ENCODE results near the gene DDAH1. TPM values are rescaled to one million over a fixed set of nuclear protein-coding genes. Genes with fewer than 3 reads are reported as not detected.

The DDAH1 gene
- polyA plus RNA-seq, 1 donor from 2014 or later = 42.7 TPM

- no peak overlapping the region for H3K27ac ChIP-seq (ENCODE audit: low read length)
- H3K4me3 ChIP-seq (ENCODE audit: low read length) = no peak overlapping the region
- H2AFZ ChIP-seq (ENCODE audit: low read depth, low read length) = no peak overlapping the region
- no peaks in the 10 kb centered on the region for H3K36me3 ChIP-seq (ENCODE audit: insufficient read depth, low read length)
- no peak overlapping the region for H3K4me2 ChIP-seq (ENCODE audit: low read length)
- H4K20me1 ChIP-seq (ENCODE audit: insufficient read depth) = no peaks in the 10 kb centered on the region
- no peaks in the 10 kb centered on the region for H3K27me3 ChIP-seq (ENCODE audit: insufficient read depth, low read depth, low read length)
- H3K79me2 ChIP-seq (replicated peaks; ENCODE audit: insufficient read depth, low read length) = peaks cover 11% of the 10 kb centered on the region
- H3F3A ChIP-seq (ENCODE audit: insufficient read depth, low read length, poor library complexity, severe bottlenecking) = no peaks in the 10 kb centered on the region
- H3K9ac ChIP-seq (ENCODE audit: low read length) = no peak overlapping the region
- H3K9me3 ChIP-seq (ENCODE audit: low read length) = no peaks in the 10 kb centered on the region
- TF ChIP-seq MXI1 (conservative IDR thresholded peaks at IDR 0.05; ENCODE audit: poor library complexity, severe bottlenecking) (no peak), POLR2AphosphoS5 (IDR thresholded peaks at IDR 0.05) (no peak), REST (IDR thresholded peaks at IDR 0.05; ENCODE audit: borderline replicate concordance) (no peak), SMC3 (conservative IDR thresholded peaks at IDR 0.05; ENCODE audit: poor library complexity) (no peak), CTCF (IDR thresholded peaks at IDR 0.05; ENCODE audit: poor library complexity, severe bottlenecking) (no peak), EP300 (conservative IDR thresholded peaks at IDR 0.05; ENCODE audit: poor library complexity, severe bottlenecking) (no peak), EZH2 (IDR thresholded peaks at IDR 0.05; ENCODE audit: borderline replicate concordance, insufficient read depth, low read length, poor library complexity, severe bottlenecking) (no peak), RAD21 (conservative IDR thresholded peaks at IDR 0.05) (no peak), TAF1 (IDR thresholded peaks at IDR 0.05; ENCODE audit: low read depth) (no peak)
- no peaks in the 10 kb centered on the region for H3K9me2 ChIP-seq (ENCODE audit: insufficient read depth, low read length)
These were observed 26.6 kb downstream of the DDAH1 start for GRCh38 chr1:85438353-85438752.

GRCh38 chr1:85437139-85437538 is 27.8 kb downstream of the DDAH1 start:
- Histone ChIP-seq H3K4me2 (ENCODE audit: low read length) (no peak overlapping the region), H3K27ac (ENCODE audit: low read length) (no peak overlapping the region), H3K4me3 (ENCODE audit: low read length) (no peak overlapping the region), H2AFZ (ENCODE audit: low read depth, low read length) (no peak overlapping the region), H3K27me3 (ENCODE audit: insufficient read depth, low read depth, low read length) (no peaks in the 10 kb centered on the region), H4K20me1 (ENCODE audit: insufficient read depth) (no peaks in the 10 kb centered on the region), H3K79me2 (replicated peaks; ENCODE audit: insufficient read depth, low read length) (peaks cover 15% of the 10 kb centered on the region), H3K9ac (ENCODE audit: low read length) (no peak overlapping the region), H3K36me3 (ENCODE audit: insufficient read depth, low read length) (no peaks in the 10 kb centered on the region), H3F3A (ENCODE audit: insufficient read depth, low read length, poor library complexity, severe bottlenecking) (no peaks in the 10 kb centered on the region), H3K9me3 (ENCODE audit: low read length) (no peaks in the 10 kb centered on the region), H3K9me2 (ENCODE audit: insufficient read depth, low read length) (no peaks in the 10 kb centered on the region)
- no peak for TF ChIP-seq TAF1 (IDR thresholded peaks at IDR 0.05; ENCODE audit: low read depth)
- TF ChIP-seq RAD21 (conservative IDR thresholded peaks at IDR 0.05) = no peak
- no peak for TF ChIP-seq POLR2AphosphoS5 (IDR thresholded peaks at IDR 0.05)
- TF ChIP-seq SMC3 (conservative IDR thresholded peaks at IDR 0.05; ENCODE audit: poor library complexity) = no peak
- TF ChIP-seq EP300 (conservative IDR thresholded peaks at IDR 0.05; ENCODE audit: poor library complexity, severe bottlenecking) = no peak
- TF ChIP-seq EZH2 (IDR thresholded peaks at IDR 0.05; ENCODE audit: borderline replicate concordance, insufficient read depth, low read length, poor library complexity, severe bottlenecking) = no peak
- no peak for TF ChIP-seq CTCF (IDR thresholded peaks at IDR 0.05; ENCODE audit: poor library complexity, severe bottlenecking)
- TF ChIP-seq MXI1 (conservative IDR thresholded peaks at IDR 0.05; ENCODE audit: poor library complexity, severe bottlenecking) = no peak
- TF ChIP-seq REST (IDR thresholded peaks at IDR 0.05; ENCODE audit: borderline replicate concordance) = no peak

Measured in neural cell (in vitro differentiated cells).